ENCODE measurements around the gene PCDHGB3.

- TF ChIP-seq POLR2AphosphoS5 (IDR thresholded peaks at IDR 0.05) (no peak), CTCF (IDR thresholded peaks at IDR 0.05) (no peak)
Measured at GRCh38 chr5:141360685-141361084, 9.4 kb upstream of the PCDHGB3 start.
